Brain microvascular endothelial cell (primary cell): Measurements from ENCODE around the gene CDK17.
"Not testable (repeated sequence)": the region's sequence is repeated elsewhere in the genome, so short reads cannot be mapped to it uniquely, and the experiment has no call there.

Source experiments
- DNase-seq: peaks from one replicate; pipeline ENCODE4 v3.0.0-alpha.2; 2020
- H3K27ac ChIP-seq: fragments of 250-450 bp; sonication (Bioruptor Pico); 2 replicates; pipeline ENCODE4 v1.5.1; 2020; ENCODE audit warnings: mild to moderate bottlenecking, moderate library complexity
- H3K27me3 ChIP-seq: fragments of 250-450 bp; sonication (Bioruptor Pico); replicated peaks from 2 replicates; pipeline ENCODE4 v1.5.1; 2020; ENCODE audit warnings: mild to moderate bottlenecking
- H3K36me3 ChIP-seq: fragments of 250-450 bp; sonication (Bioruptor Pico); replicated peaks from 2 replicates; pipeline ENCODE4 v1.5.1; 2020; ENCODE audit warnings: mild to moderate bottlenecking
- H3K4me3 ChIP-seq: 2 replicates; pipeline ENCODE4 v1.5.1; 2011; ENCODE audit warnings: low read depth, mild to moderate bottlenecking, control low read depth, low read length, moderate library complexity
- in situ Hi-C: cut with HindIII; loops from 2 replicates; pipeline ENCODE4 v1.10.0; 2017; ENCODE audit warnings: low sequenced_read_pairs, low pct_ligation_motif_present
- TF ChIP-seq, protein P1 (sequence below): IDR thresholded peaks from 2 replicates; pipeline ENCODE4 v1.5.1; 2011; ENCODE audit warnings: low read depth, mild to moderate bottlenecking, moderate library complexity, low read length, control low read depth, inconsistent platforms; ENCODE audit errors: missing control alignments

CDK17 gene

GRCh38 chr12:96442906-96443305 lies 42.7 kb upstream of the CDK17 start:
- H3K27ac ChIP-seq, result no peak overlapping the region
- in situ Hi-C loops, result no loop called here
- no peaks in the 10 kb centered on the region for H3K27me3 ChIP-seq
- DNase-seq, result no peak
- no peaks in the 10 kb centered on the region for H3K36me3 ChIP-seq
- no peak overlapping the region for H3K4me3 ChIP-seq
- TF ChIP-seq, protein P1, sequence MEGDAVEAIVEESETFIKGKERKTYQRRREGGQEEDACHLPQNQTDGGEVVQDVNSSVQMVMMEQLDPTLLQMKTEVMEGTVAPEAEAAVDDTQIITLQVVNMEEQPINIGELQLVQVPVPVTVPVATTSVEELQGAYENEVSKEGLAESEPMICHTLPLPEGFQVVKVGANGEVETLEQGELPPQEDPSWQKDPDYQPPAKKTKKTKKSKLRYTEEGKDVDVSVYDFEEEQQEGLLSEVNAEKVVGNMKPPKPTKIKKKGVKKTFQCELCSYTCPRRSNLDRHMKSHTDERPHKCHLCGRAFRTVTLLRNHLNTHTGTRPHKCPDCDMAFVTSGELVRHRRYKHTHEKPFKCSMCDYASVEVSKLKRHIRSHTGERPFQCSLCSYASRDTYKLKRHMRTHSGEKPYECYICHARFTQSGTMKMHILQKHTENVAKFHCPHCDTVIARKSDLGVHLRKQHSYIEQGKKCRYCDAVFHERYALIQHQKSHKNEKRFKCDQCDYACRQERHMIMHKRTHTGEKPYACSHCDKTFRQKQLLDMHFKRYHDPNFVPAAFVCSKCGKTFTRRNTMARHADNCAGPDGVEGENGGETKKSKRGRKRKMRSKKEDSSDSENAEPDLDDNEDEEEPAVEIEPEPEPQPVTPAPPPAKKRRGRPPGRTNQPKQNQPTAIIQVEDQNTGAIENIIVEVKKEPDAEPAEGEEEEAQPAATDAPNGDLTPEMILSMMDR, result no peak

- TF ChIP-seq, protein P1, result no peak
- no peaks in the 10 kb centered on the region for H3K27me3 ChIP-seq
- no peak overlapping the region for H3K4me3 ChIP-seq
- in situ Hi-C loops, result no loop called here
- H3K27ac ChIP-seq, result no peak overlapping the region
- no peak for DNase-seq
- no peaks in the 10 kb centered on the region for H3K36me3 ChIP-seq
These were observed 41.6 kb upstream of the CDK17 start for GRCh38 chr12:96441816-96442215.

- TF ChIP-seq, protein P1, result no peak
- Histone ChIP-seq H3K27ac (no peak overlapping the region), H3K36me3 (no peaks in the 10 kb centered on the region), H3K27me3 (no peaks in the 10 kb centered on the region), H3K4me3 (no peak overlapping the region)
- in situ Hi-C loops, result no loop called here
- no peak for DNase-seq
These were observed 38.1 kb upstream of the CDK17 start for GRCh38 chr12:96438330-96438729.

GRCh38 chr12:96437171-96437445 lies 36.9 kb upstream of the CDK17 start:
- Histone ChIP-seq H3K27me3 (no peaks in the 10 kb centered on the region), H3K36me3 (no peaks in the 10 kb centered on the region), H3K4me3 (no peak overlapping the region), H3K27ac (no peak overlapping the region)
- no peak for DNase-seq
- TF ChIP-seq, protein P1, result no peak
- in situ Hi-C loops, result no loop called here

GRCh38 chr12:96436366-96437170 lies 36.3 kb upstream of the CDK17 start:
- TF ChIP-seq, protein P1, result no peak
- Histone ChIP-seq H3K27me3 (no peaks in the 10 kb centered on the region), H3K4me3 (no peak overlapping the region), H3K36me3 (no peaks in the 10 kb centered on the region), H3K27ac (no peak overlapping the region)
- in situ Hi-C loops, result no loop called here
- no peak for DNase-seq

DNA sequence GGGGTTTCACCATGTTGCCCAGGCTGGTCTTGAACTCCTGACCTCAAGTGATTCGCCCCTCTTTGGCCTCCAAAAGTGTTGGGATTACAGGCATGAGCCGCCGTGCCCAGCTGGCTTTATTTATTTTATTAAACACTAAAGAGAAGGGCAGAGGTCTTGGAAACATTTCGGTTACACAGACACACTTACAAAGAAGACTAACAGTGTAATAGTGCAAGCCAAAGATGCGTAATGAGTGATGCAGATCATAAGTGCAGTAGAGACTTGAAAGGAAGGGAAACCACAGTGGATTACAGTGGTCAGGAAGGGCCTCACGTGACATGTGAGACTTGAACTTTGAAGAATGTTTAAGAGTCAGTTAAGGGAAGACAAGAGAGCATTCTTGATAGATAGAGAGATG lies 33.9 kb upstream of the CDK17 start:
- peak overlapping the region; percentile 90 for H3K27ac ChIP-seq
- no peak overlapping the region for H3K4me3 ChIP-seq
- TF ChIP-seq, protein P1, result no peak
- peak; percentile 97 for DNase-seq
- no peaks in the 10 kb centered on the region for H3K27me3 ChIP-seq
- no peaks in the 10 kb centered on the region for H3K36me3 ChIP-seq
- in situ Hi-C loops, result no loop called here

- H3K4me3 ChIP-seq, H3K27me3 ChIP-seq, in situ Hi-C loops, DNase-seq, H3K36me3 ChIP-seq: not testable (repeated sequence)
- peak overlapping the region; percentile 25 for H3K27ac ChIP-seq
These were observed 32.5 kb upstream of the CDK17 start for GRCh38 chr12:96432496-96433321.
